NCI-H1417 (cell line): Measurements from ENCODE around the gene POLH.

Experiments used
- DNase-seq, 3 experiments: peaks; one replicate each; lab custom pipeline; 2025; lab: John Stamatoyannopoulos, UW

The POLH gene

GRCh38 chr6:43606019-43606418, 30.0 kb downstream of the POLH start:
- no peak for DNase-seq

DNA sequence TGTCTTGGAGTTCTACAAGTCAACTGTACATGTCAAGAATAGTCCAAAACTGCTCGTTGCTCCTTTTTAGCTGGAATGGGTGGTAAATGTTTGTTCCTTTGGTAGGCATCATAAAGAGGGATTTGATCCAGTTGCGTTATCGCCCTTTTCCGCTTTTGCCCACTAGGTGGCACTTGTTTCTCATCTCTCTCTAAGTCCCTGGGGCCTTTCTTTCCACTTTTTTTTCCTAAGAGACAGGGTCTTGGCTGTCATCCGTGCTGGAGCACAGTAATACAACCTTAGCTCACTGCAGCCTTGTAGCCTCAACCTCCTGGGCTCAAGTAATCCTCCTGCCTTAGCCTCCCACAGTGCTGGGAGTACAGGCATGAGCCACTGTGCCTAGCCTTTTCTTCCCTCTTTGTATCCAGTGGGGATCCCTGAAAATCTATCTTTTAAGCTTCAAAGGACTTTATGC, 32.4 kb downstream of the POLH start:
- peak; percentile 47 to 78 (median 57) for DNase-seq

DNA sequence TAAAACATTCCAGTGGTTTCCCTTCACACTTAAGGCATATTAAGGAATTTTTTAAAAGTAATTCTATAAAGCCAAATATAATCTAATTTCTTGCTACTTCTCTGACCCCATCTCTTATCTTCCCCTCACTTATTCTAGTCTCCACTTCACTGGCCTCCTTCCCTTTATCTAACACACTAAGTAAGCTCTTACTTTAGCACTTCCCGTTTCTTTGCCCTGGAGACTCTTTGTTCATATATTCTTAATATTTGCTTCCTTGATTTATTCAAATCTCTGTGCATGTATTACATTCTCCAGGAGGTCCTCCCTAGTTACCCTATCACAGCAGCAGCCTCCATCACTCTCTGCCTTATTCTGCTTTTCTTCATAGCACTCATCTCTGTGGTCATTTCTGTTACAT, 32.8 kb downstream of the POLH start:
- DNase-seq = no peak

DNA sequence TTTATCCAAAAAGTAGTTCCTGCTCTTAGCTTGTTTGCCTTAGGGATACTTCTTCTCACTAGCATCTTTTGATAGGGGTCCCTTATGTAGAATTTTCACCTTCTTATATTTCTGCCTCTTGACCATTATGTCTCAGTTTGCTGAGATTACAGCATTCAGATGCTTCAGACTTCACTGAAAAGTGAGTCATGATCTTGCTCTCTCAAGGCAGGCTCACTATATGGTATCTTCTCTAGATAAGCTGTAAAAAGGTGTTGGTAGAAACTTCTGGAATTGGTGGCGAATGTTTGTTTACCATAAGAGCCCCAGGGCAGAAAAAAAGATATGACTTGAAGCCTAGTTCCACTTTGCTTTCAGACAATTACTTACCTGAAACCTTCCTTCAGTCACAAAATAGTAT, 33.4 kb downstream of the POLH start:
- no peak for DNase-seq

DNA sequence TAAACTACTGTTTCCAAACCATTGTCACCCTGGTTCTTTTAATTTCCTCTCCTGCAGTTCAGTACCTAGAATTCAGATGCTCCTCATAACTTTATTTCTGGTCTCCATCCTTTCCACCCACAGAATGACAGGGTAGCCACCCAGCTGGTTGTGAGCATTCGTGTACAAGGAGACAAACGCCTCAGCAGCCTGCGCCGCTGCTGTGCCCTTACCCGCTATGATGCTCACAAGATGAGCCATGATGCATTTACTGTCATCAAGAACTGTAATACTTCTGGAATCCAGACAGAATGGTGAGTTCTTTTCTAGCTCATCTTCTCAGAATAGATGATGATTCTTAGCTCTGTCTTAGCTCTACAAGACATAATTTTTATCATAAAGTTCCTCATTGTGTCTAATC, 34.4 kb downstream of the POLH start:
- DNase-seq = no peak

DNA sequence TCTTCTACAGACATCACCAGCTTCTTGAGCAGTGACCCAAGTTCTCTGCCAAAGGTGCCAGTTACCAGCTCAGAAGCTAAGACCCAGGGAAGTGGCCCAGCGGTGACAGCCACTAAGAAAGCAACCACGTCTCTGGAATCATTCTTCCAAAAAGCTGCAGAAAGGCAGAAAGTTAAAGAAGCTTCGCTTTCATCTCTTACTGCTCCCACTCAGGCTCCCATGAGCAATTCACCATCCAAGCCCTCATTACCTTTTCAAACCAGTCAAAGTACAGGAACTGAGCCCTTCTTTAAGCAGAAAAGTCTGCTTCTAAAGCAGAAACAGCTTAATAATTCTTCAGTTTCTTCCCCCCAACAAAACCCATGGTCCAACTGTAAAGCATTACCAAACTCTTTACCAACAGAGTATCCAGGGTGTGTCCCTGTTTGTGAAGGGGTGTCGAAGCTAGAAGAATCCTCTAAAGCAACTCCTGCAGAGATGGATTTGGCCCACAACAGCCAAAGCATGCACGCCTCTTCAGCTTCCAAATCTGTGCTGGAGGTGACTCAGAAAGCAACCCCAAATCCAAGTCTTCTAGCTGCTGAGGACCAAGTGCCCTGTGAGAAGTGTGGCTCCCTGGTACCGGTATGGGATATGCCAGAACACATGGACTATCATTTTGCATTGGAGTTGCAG, 37.9 kb downstream of the POLH start:
- DNase-seq = no peak

- DNase-seq = no peak
Measured at GRCh38 chr6:43614396-43614730, 38.4 kb downstream of the POLH start.

DNA sequence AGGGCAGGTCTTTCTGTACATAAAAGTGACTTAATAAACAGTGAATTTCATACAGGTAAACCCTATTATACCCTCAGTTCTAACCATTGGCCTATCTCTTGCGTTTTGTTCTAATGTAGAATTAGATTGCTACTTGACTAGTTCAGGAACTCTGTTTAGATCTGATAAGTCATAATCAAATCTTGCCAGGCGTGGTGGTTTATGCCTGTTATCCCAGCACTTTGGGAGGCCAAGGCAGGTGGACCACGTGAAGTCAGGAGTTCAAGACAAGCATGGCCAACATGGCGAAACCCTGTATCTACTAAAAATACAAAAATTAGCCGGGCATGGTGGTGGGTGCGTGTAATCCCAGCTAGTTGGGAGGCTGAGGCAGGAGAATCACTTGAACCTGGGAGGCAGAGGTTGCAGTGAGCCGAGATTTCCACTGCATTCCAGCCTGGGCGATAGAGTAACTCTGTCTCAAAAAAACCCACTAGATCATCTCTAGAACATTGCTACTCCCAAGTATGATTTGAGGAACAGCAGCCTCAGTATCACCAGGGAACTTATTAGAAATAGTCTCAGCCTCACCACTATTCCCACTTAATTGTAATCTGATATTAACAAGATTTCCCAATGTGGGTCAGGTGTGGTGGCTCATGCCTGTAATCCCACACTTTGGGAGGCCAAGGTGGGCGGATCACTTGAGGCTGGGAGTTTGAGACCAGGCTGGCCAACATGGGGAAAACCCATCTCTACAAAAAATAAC, 40.9 kb downstream of the POLH start:
- DNase-seq = no peak

- no peak for DNase-seq
Measured at GRCh38 chr6:43621078-43621835, 45.3 kb downstream of the POLH start.

DNA sequence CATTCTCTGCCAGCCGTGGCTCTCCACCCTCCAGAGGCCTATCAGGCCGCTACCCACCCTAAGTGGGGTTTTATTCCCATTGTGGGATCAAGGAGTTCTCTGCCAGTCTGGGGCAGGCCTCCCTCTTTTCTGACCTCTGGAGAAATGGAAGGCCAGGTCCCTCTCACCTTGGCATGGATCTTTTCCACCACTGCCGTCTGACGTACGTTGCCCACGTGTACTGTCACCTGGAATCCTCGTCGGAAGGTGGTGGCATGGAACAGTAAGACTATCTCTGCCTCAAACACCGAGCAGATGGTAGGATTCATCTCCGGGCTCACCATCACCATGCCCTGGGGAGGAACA, 45.8 kb downstream of the POLH start:
- DNase-seq = no peak

DNA sequence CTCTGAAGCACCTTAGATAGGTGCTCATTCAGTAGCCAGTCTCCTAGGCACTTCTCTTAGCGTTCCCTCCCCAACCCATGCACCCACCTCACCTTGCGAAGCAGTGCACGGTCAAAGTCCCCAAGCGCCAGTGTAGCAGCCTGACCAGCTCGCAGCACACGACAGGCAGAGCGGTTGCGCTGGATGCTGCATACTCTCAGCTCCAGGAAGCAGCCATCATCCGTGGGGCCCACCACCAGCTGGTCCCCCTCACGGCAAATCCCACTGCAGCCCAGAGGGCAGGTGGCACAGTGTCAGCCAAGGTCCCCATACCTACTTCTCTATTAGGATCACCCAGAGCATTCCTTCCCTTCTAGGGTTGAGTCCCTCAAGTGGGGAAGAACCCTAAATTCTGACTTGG, 46.6 kb downstream of the POLH start:
- DNase-seq = no peak

- no peak for DNase-seq
Measured at GRCh38 chr6:43623880-43624785, 48.1 kb downstream of the POLH start.

- DNase-seq = no peak
Measured at GRCh38 chr6:43624786-43625288, 48.9 kb downstream of the POLH start.

GRCh38 chr6:43625393-43625992, 49.5 kb downstream of the POLH start:
- no peak for DNase-seq

DNA sequence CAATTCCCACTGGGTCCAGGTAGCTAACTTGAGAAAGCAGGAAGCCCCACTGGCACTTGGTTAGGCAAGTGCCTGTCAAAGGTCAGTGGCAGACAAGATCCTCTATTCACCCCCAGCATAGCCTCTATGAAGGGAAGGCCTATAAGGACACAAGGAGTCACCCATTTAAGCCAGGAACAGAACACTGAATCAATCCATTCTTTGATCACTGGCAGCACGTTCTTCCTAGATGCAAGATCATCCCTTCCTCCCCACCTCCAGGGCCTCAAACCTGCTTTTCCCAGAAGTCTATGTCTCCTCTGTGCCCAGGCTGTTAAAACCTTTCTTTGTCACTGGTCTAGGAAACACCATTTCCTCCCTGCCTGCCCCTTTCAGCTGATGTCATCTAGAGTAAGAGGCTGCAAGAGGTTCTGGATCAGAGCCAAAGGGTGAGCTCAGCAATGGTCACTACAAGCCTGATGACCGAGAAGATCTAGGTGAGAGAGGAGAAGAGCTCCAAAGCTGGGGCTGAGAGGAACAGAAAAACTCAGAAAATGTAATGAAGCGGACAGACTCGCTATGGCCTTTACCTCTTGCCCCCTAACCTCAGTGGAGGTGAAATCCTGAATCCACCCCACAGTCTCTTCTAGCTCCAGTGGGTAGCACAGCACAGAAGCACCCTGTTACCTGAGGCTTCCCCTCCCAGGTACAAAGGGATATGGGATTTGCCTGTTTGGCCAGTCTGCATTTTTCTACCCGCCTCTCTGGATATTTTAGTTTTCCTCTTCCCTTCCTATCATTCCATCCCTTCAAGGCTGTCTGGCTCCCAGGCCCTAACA, 51.2 kb downstream of the POLH start:
- peak in 2 of 3 experiments; percentile 39 to 62 for DNase-seq

DNA sequence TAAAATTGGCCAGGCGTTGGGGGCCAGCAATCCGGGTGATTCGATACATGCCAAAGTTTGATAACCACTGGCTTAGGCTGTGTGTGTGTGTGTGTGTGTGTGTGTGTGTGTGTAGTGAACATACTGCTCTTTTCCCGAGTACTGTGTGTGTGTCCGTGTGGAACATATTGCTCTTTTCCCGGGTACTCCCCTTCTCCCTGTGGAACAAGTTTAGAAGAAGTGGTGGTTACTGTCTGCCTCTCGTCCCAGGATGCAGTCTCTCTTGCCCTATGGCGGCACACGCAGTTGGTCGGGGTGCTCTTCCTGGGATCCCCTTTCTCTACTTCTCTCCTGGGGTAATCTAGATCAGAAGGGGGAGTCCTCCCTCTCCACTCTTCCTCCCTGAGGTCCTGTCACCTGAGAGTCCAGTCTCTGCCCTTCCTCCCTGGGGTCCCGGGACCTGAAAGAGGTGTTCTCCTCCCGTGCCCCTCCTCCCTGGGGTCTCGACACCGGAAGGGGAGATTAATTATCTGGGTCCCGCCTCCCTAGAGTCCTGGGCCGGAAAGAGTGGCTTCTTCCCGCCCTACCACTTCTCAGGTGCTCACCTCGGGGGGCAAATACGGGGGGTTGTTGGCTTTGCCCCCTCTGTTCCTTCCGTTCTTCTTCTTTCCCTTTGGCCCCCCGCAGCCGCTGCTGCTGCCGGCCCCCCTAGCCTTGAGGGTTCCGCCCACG, 52.6 kb downstream of the POLH start:
- peak in 2 of 3 experiments; percentile 72 to 73 for DNase-seq

GRCh38 chr6:43629104-43629504, 53.1 kb downstream of the POLH start, which contains the start of gene GTPBP2:
GTPBP2 (minus strand) TSS chr6:43629264; CDS start chr6:43629162, 102 bp downstream.
- DNase-seq = peak; percentile 98 to 99 (median 99)

GRCh38 chr6:43629505-43630300, 53.7 kb downstream of the POLH start:
- peak; percentile 87 to 96 (median 95) for DNase-seq
